HG03064 (cell line): ENCODE measurements around the gene RBM20.

ENCODE experiments used
- ATAC-seq: cut with Tn5 transposase; IDR thresholded peaks from one replicate; pipeline ENCODE4 v1.9.1; 2021; ENCODE audit warnings: low read depth; ENCODE audit not compliant: unreplicated experiment

Gene RBM20

DNA sequence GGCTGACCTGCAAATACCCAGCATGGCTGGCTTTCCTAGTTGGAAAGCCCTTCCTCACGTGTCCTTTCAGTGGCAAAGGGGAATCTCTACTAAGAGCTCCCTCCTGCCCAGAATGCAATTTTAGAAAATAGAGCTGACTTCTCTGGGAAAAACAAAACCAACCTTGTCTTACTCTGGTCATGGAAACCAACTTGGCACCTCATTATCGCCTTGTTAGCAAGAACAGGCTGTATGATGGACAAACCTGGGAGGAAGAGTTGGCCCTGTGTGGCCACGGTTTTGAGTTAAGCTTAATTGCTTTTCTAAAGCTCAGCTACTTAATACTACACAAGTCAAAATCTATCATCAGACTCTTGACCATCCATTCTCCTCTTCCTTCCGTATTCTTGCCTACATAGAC, 133.5 kb downstream of the RBM20 start:
- ATAC-seq, result no peak

DNA sequence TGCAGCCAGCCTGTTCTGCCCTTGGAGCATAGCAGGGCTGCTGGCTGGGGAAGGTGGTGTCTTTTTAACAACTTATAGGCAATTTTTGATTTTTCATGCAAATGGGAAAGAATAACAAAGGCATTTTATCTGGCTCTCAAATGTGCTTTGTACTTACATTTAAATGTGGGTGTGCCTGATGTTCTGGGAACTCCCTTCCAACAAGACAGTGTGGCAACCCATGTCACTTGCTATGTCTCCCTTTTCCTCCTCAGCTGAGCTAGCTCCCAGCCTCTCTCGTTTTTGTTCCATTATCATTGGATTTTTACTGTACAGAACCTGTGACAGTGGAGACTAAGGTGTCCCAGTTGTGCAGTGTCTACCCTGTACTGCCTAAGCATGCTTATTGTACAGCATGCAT, 134.1 kb downstream of the RBM20 start:
- ATAC-seq, result no peak

DNA sequence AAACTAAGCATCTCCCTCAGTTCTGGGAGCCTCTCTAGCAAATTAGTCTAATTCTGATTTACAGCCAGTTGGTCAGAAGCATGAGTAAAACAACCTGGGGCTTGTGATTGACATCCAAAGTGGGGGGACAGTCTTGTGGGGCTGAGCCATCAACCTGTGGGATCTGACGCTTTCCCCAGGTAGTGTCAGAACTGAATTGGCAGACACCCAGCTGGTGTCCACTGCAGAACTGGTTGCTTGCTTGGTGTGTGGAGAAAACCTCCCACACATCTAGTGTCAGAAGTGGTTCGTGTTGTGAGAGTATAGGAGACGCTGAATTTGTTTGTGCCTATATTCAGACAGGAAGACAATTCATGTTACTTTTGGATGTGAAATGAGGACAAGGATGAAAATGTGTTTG, 135.4 kb downstream of the RBM20 start:
- no peak for ATAC-seq

DNA sequence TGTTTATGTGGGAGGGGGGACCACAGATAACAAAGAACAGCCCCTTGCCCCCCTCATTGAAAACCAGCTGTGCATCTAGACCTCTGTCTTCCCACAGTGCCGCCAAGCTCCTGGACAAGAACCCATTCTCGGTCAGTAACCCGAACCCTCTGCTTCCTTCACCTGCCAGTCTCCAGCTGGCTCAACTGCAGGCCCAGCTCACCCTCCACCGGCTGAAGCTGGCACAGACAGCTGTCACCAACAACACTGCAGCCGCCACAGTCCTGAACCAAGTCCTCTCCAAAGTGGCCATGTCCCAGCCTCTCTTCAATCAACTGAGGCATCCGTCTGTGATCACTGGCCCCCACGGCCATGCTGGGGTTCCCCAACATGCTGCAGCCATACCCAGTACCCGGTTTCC, 136.6 kb downstream of the RBM20 start:
- no peak for ATAC-seq

DNA sequence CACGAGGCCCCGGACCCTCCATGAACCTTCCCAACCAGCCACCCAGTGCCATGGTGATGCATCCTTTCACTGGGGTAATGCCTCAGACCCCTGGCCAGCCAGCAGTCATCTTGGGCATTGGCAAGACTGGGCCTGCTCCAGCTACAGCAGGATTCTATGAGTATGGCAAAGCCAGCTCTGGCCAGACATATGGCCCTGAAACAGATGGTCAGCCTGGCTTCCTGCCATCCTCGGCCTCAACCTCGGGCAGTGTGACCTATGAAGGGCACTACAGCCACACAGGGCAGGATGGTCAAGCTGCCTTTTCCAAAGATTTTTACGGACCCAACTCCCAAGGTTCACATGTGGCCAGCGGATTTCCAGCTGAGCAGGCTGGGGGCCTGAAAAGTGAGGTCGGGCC, 137.0 kb downstream of the RBM20 start:
- no peak for ATAC-seq

DNA sequence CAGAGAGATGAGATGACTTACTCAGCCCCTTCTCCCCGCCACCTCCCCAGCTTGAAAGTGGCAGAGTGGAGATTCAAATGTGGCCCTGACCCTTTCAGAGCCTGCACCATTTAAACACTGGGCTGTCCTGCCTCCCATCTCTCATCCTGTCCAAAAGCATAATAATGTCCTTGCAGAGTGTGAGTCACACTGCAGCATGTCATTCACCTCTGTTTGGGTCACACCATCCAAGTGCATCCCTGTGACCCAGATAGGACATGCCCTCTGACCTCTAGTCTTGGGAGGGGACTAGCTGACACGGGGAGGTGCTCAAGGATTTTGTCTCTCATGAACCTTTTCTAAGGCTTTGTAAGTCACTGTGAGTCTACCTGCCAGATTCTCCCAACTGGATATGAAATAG, 138.5 kb downstream of the RBM20 start:
- no peak for ATAC-seq

DNA sequence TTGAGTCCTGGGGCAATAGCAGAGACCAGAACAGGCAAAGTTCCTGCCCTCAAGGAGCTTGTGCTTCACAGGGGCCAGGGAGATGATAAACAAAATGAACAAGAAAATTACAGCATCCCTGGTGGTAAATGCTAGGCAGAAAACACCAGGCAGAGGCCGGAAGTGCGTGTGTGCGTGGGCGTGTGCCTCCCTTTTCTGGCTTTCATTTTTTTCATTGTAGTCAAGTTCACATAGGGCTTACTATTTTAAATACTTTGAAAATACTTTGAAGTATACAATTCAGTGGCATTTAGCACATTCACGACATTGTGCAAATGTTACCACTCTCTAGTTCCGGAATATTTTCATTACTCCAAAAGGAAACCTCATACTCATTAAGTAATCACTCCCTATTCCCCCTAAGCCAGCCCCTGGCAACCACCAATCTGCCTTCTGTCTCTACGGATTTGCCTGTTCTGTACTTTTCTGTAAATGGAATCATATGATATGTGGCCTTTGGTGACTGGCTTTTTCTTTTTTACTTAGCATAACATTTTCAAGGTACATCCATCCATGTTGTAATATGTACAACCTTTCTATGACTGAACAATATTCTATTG, 139.5 kb downstream of the RBM20 start:
- ATAC-seq, result no peak

DNA sequence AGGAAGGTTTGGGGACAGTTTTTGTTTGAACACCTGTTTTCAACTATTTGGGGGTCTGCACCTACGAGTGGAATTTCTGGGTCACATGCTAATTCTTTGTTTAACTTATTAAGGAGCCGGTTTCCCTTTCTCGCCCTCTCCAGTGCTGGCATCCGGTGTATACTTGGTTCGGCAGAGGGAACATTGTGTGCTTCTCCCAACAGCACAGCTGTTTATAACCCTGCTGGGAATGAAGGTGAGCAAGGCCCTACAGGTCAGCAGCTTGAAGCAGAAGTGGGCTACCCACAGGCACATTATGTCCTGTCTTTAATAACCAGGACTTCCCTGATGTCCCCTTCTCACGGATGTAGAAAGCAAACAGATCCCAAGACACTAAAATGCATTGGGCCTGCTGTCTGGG, 140.1 kb downstream of the RBM20 start:
- ATAC-seq, result no peak

DNA sequence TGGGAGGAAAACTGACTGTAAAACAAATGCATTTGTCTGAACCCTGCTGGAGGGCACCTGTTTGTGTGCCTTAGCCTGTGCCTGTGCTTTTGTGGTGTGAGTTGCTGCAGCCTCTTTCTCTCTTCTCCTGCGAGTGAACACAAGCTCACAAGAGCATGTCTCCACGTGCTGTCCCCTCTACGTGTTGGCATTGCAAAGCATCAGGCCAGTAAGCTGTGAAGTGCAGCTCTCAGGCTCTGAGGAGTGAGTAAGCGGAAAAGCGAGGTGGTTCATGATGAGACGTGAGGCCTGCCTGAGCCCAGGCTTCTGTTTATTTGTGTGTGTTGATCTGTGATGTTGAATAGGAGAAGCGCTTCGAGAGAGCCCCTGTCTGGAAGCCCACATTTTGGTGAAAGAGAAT, 142.0 kb downstream of the RBM20 start:
- no peak for ATAC-seq

DNA sequence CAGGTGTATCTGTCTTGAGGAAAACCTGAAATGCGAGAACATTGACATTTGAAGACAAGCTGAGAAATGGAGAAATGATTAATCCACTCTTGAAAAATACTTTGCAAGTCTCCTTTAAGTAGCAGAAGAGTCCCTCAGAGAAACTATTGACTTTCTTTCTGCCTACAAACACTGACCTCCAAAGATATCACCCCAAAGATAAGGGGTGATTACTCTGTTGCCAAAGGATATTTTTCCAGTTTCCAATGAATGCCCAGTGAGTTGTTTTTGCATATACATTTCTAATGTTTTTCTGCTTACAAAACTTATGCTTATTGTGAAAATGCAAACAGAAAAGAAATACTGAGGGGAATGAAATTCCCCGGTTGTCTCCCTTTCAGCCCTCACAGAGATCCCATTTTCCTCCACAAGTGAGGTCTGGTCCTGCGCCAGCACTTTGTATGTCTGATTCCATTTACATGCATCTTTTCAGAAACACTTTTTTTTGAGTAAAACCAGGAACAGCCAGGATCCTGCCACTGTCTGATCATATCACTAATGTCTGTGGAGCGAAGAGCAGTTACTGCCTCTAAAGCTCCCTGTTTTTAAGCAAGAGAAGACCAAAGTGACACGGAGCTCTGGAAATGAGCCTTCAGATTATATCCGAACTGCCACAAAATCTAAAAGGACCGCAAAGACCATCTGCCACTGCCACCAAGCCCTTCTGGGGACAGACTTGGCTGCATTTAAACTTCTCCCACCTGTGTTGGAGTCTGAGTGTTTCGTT, 144.7 kb downstream of the RBM20 start:
- no peak for ATAC-seq

DNA sequence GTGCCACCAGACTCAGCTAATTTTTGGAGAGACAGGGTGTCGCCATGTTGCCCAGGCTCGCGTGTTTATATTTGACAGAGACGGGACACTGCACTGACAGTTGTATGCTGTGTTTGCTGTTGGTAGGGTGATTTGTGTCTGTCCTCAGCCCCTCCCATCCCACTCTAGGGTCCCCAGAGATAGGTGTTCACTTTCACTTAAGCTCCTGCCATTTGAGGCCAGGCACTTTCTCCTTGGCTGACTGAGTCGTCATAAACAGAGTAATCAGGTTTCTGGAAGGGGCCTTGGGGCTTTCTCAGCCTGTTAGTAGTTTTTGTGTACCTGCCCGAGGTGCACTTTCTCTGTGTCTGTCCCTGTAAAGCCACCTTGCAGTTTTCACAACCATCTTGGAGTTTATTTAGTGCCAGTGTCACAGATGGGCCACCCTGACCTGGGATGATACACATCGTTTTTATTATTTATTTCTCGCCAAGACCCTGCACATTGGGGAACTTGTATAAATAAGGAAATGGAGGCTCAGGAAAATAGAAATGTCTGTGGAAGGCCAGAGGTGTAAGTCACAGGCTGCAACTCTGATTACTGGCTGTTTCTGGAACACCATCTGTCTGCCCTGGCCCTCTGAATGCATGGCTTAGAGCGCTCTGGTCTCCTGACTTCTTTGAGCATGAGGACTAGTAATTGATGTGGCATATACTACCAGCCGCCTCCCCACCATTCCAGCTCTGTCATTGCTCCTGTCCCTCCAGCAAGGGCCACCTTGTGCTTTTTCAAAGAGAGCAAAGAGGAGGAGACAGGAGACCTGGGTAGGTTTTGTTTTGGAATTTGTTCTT, 145.7 kb downstream of the RBM20 start:
- ATAC-seq, result no peak

DNA sequence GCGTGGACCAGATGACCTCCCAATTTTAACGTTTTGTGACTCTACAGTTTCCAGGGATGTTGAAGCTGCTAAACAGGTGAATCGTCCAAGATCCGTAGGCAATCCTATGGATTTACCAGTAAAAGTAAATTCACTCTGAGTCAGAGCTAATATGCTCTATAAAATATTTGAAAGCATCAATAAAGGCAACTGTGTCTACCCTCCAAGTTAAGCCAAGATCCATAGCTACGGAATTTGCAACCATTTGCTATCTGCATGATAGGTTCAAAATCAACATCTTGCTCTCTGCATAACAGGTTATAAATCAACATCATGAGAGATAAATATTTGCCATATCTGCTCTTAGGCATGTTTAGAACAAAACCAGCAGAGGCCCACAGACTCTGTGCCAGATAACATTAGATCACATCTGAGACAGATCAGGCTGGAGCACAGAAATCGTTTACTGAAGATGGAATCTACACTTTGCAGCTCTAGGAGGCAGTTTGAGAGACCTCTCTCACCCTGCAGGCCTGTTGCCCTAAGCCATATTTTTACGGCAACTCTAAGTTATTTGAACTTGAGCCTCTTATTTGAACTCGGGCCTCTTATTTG, 146.9 kb downstream of the RBM20 start:
- ATAC-seq, result no peak

DNA sequence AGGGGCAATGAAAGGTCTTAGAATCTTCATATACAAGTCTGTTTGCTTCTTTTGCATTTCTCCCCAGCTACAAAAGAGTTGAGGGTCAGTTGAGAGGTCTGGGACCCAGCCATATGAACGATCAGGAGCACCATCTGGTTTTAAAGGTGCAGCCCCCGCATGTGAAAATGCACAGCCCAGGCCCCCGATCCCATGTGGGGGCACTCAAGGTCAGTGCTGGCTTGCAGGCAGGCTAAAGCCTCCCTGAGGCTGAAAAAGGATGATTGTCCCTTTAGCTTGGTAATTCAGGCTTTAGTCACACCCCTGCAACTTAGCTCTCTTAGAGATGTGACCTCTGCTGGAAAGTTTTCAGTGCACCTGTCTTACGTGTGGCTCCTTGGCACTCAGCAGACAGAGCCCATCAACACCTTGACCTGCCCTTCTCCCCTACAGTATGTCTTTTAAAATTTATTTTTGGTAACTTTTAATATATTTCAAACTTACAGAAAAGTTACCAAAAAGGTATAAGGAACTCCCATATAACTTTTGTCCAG, 147.5 kb downstream of the RBM20 start:
- ATAC-seq, result no peak

DNA sequence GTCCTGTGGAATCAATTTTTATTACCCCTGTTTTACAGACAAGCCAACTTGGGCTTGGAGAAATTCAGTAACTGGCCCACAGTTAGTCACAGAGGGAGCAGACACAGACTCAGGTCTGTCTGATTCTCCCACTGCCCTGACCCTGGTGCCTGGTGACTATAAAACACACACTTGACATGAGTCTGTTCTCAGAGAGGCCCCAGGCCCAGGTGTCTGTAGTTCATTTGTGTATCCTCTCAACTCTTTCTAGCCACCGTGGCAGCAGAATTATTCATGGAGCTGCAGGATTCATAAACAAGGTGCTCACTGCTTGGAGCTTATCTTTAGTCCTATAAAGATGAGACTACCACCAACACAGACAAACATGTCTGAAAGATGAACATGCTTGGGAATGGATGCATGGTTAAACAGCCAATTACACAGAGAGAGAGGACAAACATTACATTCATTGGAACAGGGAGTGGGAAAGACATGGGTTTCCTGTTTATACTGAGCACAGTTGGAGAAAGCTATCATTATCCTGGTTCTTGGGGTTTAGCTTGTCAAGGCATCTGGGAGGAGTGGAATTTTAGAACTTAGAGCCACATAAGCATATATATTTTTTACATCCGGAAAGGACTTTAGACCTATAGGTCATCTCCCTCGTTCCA, 148.5 kb downstream of the RBM20 start:
- no peak for ATAC-seq

DNA sequence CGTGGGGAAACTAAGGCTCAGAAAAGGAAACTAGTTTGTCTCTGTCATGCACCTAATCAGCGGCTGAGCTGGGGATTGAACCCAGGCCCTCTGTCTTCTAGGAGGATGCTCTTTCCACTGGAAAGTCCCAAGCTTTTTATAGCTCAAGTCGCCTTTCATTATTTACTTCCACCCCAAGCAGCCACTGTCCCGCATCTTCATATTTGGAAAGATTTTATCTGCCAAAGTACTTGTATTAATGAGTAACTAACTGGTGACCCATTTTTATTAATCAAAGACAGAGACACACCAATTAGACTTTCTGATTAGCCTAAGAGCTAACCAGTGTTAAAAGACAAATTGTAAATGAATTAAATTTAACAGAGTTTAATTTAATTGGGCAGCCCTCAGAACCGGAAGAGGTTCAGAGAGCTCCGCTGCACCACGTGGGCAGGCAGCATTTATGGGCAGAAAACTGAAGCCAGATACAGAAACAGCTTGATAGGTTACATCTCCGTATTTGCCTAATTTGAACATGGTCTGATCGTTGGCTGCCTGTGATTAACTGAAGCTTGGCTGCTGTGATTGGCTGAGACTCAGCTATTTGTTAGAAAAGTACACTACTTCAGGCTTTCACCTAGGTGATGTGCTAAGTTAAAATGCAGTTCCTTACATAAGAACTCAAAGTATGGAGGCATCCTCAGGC, 149.1 kb downstream of the RBM20 start:
- ATAC-seq, result no peak

DNA sequence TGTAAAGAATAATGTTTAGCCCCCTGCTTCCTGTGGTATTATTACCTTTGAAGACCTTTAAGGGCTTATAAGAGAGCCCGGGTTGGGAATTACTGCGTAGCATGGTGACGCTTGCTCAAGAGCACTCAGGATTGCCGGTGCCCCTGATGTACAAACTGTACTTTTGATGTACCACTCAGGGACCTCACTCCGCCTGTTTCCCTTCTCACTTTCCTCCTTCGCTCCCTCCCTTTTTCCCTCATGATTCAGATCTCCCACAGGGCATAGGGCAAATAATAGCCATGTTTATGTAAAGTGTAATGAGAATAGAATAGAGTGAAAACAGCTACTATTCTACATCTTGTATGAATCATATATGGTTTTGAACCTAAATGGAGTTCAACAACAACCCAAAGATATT, 149.8 kb downstream of the RBM20 start:
- ATAC-seq, result no peak

DNA sequence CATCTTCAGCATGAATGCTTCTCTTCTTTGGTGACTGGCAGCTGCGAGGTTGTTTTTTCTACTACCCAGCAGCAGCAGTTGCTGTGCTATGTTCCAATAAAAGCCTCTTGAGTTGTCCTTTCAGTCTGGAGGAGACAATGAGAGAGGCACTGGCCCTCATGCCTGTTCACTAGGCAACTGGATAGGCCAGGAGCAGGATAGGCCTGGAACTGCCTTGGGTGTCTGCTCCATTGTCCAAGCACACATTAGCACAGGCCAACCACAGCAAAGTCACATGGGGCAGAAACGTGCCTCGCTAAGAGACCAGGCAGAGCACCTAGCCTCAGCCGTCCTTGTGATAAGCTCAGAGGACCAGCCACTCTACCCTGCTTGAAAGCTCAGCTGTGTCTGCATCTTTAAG, 150.7 kb downstream of the RBM20 start:
- no peak for ATAC-seq

DNA sequence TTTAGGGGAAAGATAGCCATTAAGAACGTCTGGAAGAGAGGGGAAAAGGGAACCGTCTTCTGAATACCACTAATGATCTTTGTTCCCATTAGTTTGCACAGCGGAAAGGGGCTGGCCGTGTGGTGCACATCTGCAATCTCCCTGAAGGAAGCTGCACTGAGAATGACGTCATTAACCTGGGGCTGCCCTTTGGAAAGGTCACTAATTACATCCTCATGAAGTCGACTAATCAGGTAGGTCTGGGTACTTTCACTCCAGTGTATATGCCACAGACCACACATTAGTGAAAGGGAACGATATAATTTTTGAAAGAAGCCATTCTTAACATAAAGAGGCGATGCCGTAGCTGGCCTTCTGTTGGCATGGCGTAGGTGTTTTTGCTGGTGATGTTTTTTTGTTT, 153.3 kb downstream of the RBM20 start:
- ATAC-seq, result no peak

DNA sequence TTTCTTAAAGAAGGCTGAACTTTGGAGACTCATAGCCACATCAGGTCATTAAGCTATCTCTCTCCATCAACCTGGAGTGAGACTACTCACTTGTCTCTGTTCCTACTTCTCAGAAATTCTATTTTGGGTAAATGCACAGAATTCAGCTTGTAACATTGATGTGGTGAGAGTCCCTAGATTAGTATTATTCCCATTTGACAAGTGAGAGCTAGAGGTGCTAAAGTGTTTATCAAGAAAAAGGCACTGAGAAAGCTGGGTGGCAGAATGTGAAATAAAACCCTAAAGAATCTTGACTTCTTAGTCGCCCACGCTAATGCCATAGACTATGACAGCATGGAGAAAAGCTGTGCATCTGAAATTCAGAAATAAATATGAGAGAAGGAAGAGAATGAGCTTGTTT, 154.2 kb downstream of the RBM20 start:
- no peak for ATAC-seq

DNA sequence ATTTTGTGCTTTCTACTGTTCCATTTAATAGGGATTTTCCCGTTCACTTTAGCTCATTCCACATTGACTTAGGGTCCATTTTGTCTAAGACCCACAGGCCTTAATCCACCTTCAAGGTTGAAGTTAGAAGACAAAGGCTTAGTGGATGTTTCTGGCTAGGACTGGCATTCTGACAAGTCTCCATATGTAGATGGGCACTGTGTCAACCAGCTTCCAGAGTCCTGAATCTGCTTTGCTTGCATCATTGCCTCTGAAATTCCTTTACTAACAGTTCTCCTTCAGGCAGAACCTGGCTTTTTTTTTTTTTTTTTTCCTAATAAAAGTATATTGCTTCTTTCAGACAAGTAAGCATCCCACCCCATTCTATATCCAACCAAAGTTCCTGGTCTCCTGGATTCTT, 158.0 kb downstream of the RBM20 start:
- no peak for ATAC-seq
